HCEC 1CT (cell line): Measurements from ENCODE around the gene MYO1G.

Experiments
- DNase-seq: peaks from one replicate; pipeline ENCODE4 v3.0.0-alpha.2; 2017

Gene MYO1G

GRCh38 chr7:44979481-44980392 lies 922 bp upstream of the MYO1G start:
- no peak for DNase-seq

GRCh38 chr7:44977959-44978335 lies 868 bp downstream of the MYO1G start:
- DNase-seq, result no peak

- DNase-seq, result no peak
Measured at GRCh38 chr7:44977304-44977958, 1.4 kb downstream of the MYO1G start.

GRCh38 chr7:44976746-44977196 lies 2.0 kb downstream of the MYO1G start:
- DNase-seq, result no peak

GRCh38 chr7:44976040-44976745 lies 2.6 kb downstream of the MYO1G start:
- DNase-seq, result no peak

GRCh38 chr7:44975331-44976039 lies 3.3 kb downstream of the MYO1G start:
- DNase-seq, result no peak

- no peak for DNase-seq
Measured at GRCh38 chr7:44974549-44974948, 4.3 kb downstream of the MYO1G start.

GRCh38 chr7:44973610-44974401 lies 5.0 kb downstream of the MYO1G start:
- no peak for DNase-seq

GRCh38 chr7:44972562-44972961 lies 6.3 kb downstream of the MYO1G start:
- no peak for DNase-seq

- DNase-seq, result no peak
Measured at GRCh38 chr7:44971902-44972441, 6.8 kb downstream of the MYO1G start.

GRCh38 chr7:44971188-44971901 lies 7.5 kb downstream of the MYO1G start:
- DNase-seq, result no peak

GRCh38 chr7:44970523-44971051 lies 8.2 kb downstream of the MYO1G start:
- no peak for DNase-seq

- no peak for DNase-seq
Measured at GRCh38 chr7:44969701-44970522, 8.9 kb downstream of the MYO1G start.

- DNase-seq, result no peak
Measured at GRCh38 chr7:44969049-44969700, 9.6 kb downstream of the MYO1G start.

GRCh38 chr7:44967571-44968446 lies 11.0 kb downstream of the MYO1G start:
- no peak for DNase-seq

- DNase-seq, result no peak
Measured at GRCh38 chr7:44966731-44967538, 11.9 kb downstream of the MYO1G start.
